ENCODE measurements around the gene NPAS2. TPM values are rescaled to one million over a fixed set of nuclear protein-coding genes. Genes with fewer than 3 reads are reported as not detected.

Gene NPAS2
- total RNA-seq, 2 experiments from 2014 or later: 5.8 to 5.9 TPM

DNA sequence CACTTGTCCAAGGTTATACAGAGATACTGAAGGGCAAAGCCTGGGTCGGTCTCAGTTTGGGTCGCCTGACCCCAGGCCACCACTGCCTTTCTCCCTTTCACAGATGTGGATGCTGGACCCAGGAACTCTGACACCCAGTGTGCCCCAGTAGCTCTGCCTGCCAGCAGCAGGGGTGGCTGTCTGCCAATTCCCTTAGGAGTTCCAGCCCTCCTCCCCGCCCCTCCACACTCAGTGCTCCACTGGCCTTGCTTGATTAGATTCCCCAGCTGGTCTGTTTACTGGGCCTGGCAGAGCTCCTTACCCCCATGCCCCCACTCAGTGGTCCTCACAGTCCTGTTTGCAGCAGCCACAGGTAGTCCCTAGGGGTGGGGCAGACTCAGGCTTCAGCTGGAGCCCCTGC, 75.5 kb downstream of the NPAS2 start:
- no peaks in the 10 kb centered on the region for H3K36me3 Mint-ChIP-seq (ENCODE audit: low read depth)
- no peak overlapping the region for H3K27ac Mint-ChIP-seq
- no peaks in the 10 kb centered on the region for H3K9me3 Mint-ChIP-seq
- no peaks in the 10 kb centered on the region for H3K27me3 Mint-ChIP-seq (ENCODE audit: low read depth)
- intact Hi-C loops (cut with micrococcal nuclease): no loop called here
- CTCF ChIA-PET: interaction anchor here (0.7 to 1.3 kb wide), 3 partner anchors 21 to 166 kb away, joined by 3 to 4 read pairs (median 4); no protein-coding TSS in a partner anchor
- H3K4me3 Mint-ChIP-seq: no peak overlapping the region
- no peak for DNase-seq
- peaks cover 2% of the 10 kb centered on the region for H3K4me1 Mint-ChIP-seq (ENCODE audit: low read depth)

DNA sequence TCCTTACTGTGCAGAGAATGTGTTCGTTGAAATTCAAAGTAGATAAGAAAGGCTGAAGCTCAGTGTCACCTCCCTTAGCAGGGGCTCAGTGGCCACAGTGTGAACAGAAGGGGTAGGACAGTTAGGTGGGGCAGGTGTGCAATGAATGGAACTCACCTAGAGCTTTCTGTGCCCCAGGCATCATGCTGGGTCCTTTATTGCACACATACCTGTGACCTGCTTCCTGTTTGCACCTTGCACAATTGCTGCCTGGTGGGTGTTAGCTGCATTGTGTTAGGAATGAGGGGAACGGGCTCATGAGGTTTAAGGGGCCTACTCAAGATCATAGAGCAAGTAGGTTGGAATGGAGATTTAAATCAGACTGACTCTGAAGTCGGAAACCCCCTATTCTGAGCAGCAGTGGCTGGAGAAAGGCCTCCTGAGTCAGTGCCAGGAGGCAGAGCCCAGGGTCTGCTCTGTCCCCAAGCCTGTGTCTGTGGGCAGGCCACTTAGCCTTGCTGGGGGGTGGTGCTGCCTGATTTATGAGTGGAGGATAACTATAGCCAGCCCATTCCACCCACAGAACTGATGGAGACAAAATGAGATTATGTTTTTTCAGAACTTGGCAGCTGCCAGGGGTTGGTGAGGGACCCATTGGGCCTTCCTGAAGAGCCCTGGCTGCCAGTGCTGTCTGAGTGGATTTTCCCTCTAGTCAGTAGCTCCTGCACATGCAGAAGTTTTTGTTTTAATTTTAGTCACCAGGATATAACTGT, 76.2 kb downstream of the NPAS2 start:
- Mint-ChIP-seq H3K4me3 (no peak overlapping the region), H3K36me3 (ENCODE audit: low read depth) (no peaks in the 10 kb centered on the region), H3K27ac (no peak overlapping the region), H3K9me3 (no peaks in the 10 kb centered on the region), H3K4me1 (ENCODE audit: low read depth) (peaks cover 2% of the 10 kb centered on the region), H3K27me3 (ENCODE audit: low read depth) (no peaks in the 10 kb centered on the region)
- DNase-seq: no peak
- intact Hi-C loops (cut with micrococcal nuclease): no loop called here
- CTCF ChIA-PET: interaction anchor here (0.7 to 1.3 kb wide), 3 partner anchors 21 to 167 kb away, joined by 3 to 4 read pairs (median 4); no protein-coding TSS in a partner anchor

DNA sequence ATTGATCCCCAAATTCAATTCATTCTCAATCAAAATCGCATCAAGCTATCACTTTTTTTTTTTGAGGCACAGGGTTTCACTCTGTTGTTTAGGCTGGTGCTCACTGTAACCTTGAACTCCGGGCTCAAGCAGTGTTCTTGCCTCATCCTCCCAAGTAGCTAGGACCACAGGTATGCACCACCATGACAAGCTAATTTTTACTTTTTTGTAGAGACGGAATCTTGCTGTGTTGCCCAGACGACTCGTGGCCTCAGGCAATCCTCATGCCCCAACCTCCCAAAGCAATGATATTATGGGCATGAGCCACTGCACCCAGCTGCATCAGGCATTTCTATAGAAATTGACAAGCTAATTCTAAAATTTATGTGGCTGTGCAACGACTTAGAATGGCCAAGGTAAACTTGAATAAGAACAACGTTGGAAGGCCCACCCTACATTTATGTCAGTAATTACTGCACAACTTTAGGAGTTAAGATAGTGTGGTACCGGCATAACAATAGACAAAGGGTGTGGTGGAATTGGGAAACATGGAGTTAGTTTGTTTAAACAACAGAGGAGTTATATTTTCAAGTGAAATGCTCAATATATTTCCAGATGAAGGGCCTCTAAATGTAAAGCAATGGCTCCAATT, 78.2 kb downstream of the NPAS2 start:
- no peak overlapping the region for H3K4me3 Mint-ChIP-seq
- CTCF ChIA-PET: no interaction called here
- no peaks in the 10 kb centered on the region for H3K36me3 Mint-ChIP-seq (ENCODE audit: low read depth)
- DNase-seq: no peak
- H3K27ac Mint-ChIP-seq: no peak overlapping the region
- peaks cover 4% of the 10 kb centered on the region for H3K4me1 Mint-ChIP-seq (ENCODE audit: low read depth)
- no peaks in the 10 kb centered on the region for H3K9me3 Mint-ChIP-seq
- peaks cover 2% of the 10 kb centered on the region for H3K27me3 Mint-ChIP-seq (ENCODE audit: low read depth)
- intact Hi-C loops (cut with micrococcal nuclease): no loop called here

DNA sequence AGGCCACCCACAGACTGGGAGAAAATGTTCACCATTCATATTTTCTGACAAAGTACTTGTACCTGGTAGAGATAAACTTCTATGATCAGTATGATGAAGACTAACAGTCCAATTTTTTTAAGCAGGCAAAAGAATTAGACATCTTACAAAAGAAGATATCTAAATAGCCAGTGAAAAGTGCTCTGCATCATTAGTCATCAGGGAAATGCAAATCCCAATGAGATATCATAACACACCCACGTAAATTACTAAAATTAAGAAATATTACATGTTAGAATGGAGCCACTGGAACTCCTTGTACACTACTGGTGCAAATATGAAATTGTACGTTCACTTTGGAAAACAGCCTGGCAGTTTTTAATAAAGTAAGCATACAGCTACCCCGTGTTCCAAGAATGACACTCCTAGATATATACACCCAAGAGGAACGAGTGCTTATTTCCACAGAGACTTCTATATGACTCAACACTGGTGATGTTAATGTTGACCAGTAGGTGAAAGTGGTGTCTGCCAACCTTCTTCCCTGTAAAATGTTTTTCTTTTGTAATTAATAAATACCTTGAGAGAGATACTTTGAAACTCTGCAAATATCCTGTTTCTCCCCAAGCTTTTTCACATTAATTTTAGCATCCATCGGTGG, 80.3 kb downstream of the NPAS2 start:
- CTCF ChIA-PET: no interaction called here
- H3K4me1 Mint-ChIP-seq (ENCODE audit: low read depth): peaks cover 4% of the 10 kb centered on the region
- H3K36me3 Mint-ChIP-seq (ENCODE audit: low read depth): no peaks in the 10 kb centered on the region
- no peaks in the 10 kb centered on the region for H3K9me3 Mint-ChIP-seq
- H3K27ac Mint-ChIP-seq: no peak overlapping the region
- peaks cover 2% of the 10 kb centered on the region for H3K27me3 Mint-ChIP-seq (ENCODE audit: low read depth)
- no peak for DNase-seq
- H3K4me3 Mint-ChIP-seq: no peak overlapping the region
- intact Hi-C loops (cut with micrococcal nuclease): no loop called here

DNA sequence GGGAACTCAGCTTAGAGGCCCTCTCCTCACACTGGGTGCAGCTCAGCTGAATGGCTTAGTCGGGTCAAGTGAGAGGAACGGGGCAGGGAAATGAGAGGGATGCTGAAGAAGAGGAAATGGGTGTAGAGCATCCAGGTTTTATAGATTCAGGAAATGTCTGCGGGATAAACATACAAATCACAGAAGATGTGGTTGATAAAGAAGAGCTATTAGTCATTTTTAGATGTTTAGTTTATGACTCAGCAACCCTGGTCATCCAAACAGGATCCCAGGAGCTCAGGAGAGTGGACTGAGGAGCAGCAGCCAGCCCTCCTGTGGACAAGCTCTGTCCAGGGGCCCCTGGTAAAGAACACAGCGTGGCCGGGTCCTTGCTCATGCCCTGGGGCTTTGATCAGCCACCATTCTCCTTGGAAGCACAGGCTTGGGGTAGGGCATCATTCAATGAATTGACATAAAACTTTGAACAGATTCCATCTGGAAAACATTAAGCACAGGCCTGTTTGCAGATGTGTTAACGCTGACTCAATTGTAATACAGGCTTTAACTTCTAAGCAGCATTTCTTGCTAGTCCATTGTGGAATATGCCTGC, 83.0 kb downstream of the NPAS2 start:
- no peaks in the 10 kb centered on the region for H3K36me3 Mint-ChIP-seq (ENCODE audit: low read depth)
- CTCF ChIA-PET: no interaction called here
- H3K27me3 Mint-ChIP-seq (ENCODE audit: low read depth): peaks cover 2% of the 10 kb centered on the region
- intact Hi-C loops (cut with micrococcal nuclease): no loop called here
- peaks cover 9% of the 10 kb centered on the region for H3K4me1 Mint-ChIP-seq (ENCODE audit: low read depth)
- DNase-seq: no peak
- no peaks in the 10 kb centered on the region for H3K9me3 Mint-ChIP-seq
- no peak overlapping the region for H3K4me3 Mint-ChIP-seq
- no peak overlapping the region for H3K27ac Mint-ChIP-seq

DNA sequence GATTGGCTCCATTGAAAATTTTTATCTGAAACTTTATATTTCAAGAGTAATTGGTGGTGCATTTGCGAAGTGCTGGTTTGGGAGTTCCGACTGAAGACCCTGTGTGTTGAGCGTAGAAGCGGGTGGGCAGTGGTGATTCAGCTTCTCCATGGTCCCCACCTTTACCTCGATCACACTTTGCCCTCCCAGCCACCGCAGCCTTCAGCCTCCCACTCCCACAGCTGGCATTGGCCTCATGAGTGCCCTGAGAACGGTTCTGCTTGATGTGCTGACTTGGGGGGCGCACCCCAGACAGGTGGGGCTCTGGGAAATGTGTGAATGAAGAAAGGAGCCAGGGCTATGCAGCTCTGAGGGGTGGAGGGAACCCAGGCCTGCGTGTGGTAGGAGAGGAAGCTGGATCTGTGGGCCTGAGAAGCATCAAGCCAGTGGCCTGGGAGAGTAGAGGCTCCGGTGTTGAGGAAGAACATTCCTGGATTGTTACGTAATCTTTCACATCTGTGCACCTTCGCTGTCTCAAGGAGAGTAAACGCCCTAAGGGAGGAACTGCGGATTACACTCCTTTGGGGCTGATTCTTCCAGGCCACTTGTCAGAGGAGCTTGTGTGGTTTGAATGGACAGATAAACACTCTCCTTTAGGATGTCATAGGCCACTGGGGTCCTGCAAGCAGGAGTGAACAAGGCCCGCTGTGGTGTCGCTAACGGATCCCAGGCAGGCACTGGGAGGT, 83.8 kb downstream of the NPAS2 start:
- H3K4me3 Mint-ChIP-seq: no peak overlapping the region
- CTCF ChIA-PET: no interaction called here
- intact Hi-C loops (cut with micrococcal nuclease): no loop called here
- peaks cover 9% of the 10 kb centered on the region for H3K4me1 Mint-ChIP-seq (ENCODE audit: low read depth)
- DNase-seq: no peak
- H3K36me3 Mint-ChIP-seq (ENCODE audit: low read depth): no peaks in the 10 kb centered on the region
- H3K27me3 Mint-ChIP-seq (ENCODE audit: low read depth): peaks cover 2% of the 10 kb centered on the region
- no peaks in the 10 kb centered on the region for H3K9me3 Mint-ChIP-seq
- no peak overlapping the region for H3K27ac Mint-ChIP-seq

DNA sequence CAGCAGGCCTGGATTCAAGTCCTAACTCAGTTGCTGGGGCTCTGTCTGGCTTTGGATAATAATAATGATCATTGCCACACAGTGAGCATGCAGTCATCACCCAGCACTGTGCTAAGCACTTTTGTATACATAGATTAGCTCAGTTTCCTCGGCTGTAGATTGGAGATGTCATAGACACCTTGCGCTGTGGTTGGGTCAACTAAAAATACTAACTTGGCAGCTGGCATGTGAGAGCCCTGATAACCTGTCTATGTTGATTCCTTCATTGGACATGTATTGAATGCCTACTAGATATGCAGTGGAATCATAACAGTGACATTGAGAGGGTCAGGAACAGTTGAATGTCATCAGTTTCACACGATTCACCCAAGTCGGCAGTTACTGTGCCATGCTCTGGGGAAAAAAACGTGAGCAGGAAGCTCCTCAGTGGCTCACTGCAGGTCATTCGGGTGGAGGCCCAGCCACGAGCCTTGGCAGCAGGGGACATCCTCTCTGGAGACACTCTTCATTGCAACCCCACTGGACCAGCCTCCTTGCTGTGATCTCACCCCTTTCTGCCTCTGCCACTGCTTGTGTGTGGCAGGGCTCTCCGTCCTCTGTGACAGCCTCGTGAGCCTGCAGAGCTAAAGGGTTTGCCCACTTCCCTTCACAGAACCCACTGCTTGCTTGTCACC, 85.3 kb downstream of the NPAS2 start:
- CTCF ChIA-PET: interaction anchor here (0.6 kb wide), 1 partner anchor 84 kb away, joined by 3 read pairs; no protein-coding TSS in a partner anchor
- Mint-ChIP-seq H3K4me1 (ENCODE audit: low read depth) (peaks cover 9% of the 10 kb centered on the region), H3K9me3 (no peaks in the 10 kb centered on the region), H3K4me3 (no peak overlapping the region), H3K27ac (no peak overlapping the region), H3K36me3 (ENCODE audit: low read depth) (no peaks in the 10 kb centered on the region), H3K27me3 (ENCODE audit: low read depth) (peaks cover 2% of the 10 kb centered on the region)
- intact Hi-C loops (cut with micrococcal nuclease): no loop called here
- DNase-seq: no peak

DNA sequence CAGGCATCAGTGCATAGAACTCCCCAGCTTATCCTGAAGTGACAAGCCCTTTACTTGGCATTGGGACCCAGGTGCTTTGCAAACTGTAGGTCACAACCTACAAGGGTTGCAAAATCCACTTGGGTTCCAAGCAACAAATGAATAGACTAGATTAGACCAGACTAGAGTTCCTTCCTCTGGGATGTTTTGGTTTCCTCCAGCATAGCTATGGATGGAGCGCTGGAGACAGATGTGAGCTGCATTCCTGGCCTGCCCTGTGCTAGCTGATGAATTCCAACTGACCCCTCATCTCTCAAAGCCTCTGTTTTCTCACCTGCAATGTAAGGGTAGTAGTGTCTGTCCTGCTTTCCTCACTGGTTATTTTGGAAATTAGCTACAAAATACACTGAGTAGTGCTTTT, 86.2 kb downstream of the NPAS2 start:
- no peaks in the 10 kb centered on the region for H3K9me3 Mint-ChIP-seq
- no peak overlapping the region for H3K27ac Mint-ChIP-seq
- intact Hi-C loops (cut with micrococcal nuclease): no loop called here
- no peaks in the 10 kb centered on the region for H3K36me3 Mint-ChIP-seq (ENCODE audit: low read depth)
- CTCF ChIA-PET: no interaction called here
- peaks cover 2% of the 10 kb centered on the region for H3K27me3 Mint-ChIP-seq (ENCODE audit: low read depth)
- H3K4me3 Mint-ChIP-seq: no peak overlapping the region
- H3K4me1 Mint-ChIP-seq (ENCODE audit: low read depth): peaks cover 9% of the 10 kb centered on the region
- DNase-seq: no peak

DNA sequence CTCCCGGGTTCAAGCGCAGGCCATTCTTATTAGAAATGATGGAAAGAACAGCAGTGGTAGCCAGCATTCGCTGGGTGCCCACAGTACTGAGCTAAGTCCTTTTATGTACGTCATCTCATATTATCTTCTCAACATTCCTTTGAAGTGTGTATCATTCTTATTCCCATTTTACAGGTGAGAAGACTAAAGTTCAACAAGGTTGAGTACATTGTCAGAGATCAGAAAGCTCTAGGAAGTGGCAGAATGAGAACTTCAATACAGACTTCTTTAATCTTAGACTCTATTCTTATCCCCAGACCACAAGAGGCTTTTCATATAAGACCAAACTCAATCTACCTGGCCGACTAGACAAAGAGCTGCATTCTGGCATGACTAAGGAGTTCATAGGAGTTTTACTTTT, 86.7 kb downstream of the NPAS2 start:
- no peak overlapping the region for H3K4me3 Mint-ChIP-seq
- peaks cover under 1% of the 10 kb centered on the region for H3K27me3 Mint-ChIP-seq (ENCODE audit: low read depth)
- CTCF ChIA-PET: no interaction called here
- H3K4me1 Mint-ChIP-seq (ENCODE audit: low read depth): peaks cover 9% of the 10 kb centered on the region
- H3K9me3 Mint-ChIP-seq: no peaks in the 10 kb centered on the region
- no peak overlapping the region for H3K27ac Mint-ChIP-seq
- intact Hi-C loops (cut with micrococcal nuclease): no loop called here
- no peak for DNase-seq
- no peaks in the 10 kb centered on the region for H3K36me3 Mint-ChIP-seq (ENCODE audit: low read depth)

DNA sequence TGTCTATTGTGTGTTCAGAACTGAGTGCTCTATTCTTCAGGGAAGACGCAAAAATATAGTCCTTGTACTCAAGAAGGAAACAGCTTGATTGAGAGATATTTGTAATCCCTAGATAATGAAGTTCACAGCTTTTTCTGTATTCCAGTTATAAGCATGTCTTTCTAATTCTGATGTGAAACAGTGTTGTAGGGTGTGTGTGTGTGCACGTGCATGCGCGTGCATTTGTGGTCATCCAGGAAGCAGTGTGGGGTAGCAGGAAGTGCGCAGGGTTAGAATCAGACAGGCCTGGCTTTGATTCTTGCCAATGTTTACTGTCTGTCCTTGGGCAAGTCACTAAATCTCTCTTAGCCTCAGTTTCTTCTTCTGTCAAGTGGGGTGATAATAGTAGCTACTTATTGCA, 87.9 kb downstream of the NPAS2 start:
- Mint-ChIP-seq H3K27ac (no peak overlapping the region), H3K4me3 (no peak overlapping the region), H3K36me3 (ENCODE audit: low read depth) (no peaks in the 10 kb centered on the region), H3K9me3 (no peaks in the 10 kb centered on the region), H3K27me3 (ENCODE audit: low read depth) (no peaks in the 10 kb centered on the region), H3K4me1 (ENCODE audit: low read depth) (peaks cover 6% of the 10 kb centered on the region)
- no peak for DNase-seq
- intact Hi-C loops (cut with micrococcal nuclease): no loop called here
- CTCF ChIA-PET: interaction anchor here (0.5 kb wide), 1 partner anchor 106 kb away, joined by 3 read pairs; no protein-coding TSS in a partner anchor

DNA sequence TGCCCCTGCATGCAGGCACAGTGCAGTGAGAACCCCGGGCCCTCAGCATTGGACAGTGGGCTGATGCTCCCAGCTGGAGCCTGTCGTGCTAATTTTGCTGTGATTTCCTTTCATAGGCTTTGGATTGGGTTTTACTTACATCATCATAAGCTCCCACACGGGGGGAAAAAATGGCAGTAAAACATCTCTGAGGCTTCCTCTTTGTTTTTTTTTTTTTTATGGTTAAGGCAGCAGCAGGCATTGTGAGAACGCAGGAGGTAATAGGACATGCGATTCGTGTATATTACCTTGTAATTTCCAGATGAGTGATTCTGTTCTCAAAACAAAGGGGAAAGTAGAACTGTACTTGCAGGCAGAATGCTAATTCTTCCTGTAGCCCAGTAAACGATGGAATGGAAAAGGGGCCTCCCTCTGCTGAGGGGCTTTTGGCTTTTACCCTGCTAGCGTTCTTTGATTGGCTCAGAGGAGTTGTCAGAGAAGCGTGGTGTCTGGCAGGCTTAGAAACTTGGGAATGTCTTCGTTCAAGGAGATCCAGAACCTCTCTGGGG, 89.7 kb downstream of the NPAS2 start:
- intact Hi-C loops (cut with micrococcal nuclease): no loop called here
- Mint-ChIP-seq H3K27me3 (ENCODE audit: low read depth) (no peaks in the 10 kb centered on the region), H3K4me3 (no peak overlapping the region), H3K4me1 (ENCODE audit: low read depth) (peaks cover 6% of the 10 kb centered on the region), H3K9me3 (no peaks in the 10 kb centered on the region), H3K27ac (no peak overlapping the region), H3K36me3 (ENCODE audit: low read depth) (no peaks in the 10 kb centered on the region)
- CTCF ChIA-PET: no interaction called here
- DNase-seq: no peak

All from activated naive CD4-positive, alpha-beta T cell treated with anti-CD3 and anti-CD28 coated beads for 36 hours (primary cell).